K562 (cell line): ENCODE results near the gene SLC16A9. TPM values are rescaled to one million over a fixed set of nuclear protein-coding genes. Genes with fewer than 3 reads are reported as not detected.

Source experiments
- ATAC-seq: fragments of 200-7000 bp; cut with Tn5 transposase; 3 replicates; pipeline ENCODE4 v1.9.1; 2020; ENCODE audit warnings: moderate library complexity
- BruUV-seq: library from RNA; stranded (reverse); fragments of 400-500 nt; replicated peaks from 2 replicates; lab custom pipeline; 2021; lab: Mats Ljungman, UMichigan
- CTCF ChIA-PET: fragments of 300-600 bp; formaldehyde crosslinking; extraction: SDS; loops from one replicate; lab custom pipeline; 2021; ENCODE audit warnings: low intra/inter-chr PET ratio; lab: Yijun Ruan, JAX
- POLR2A ChIA-PET: fragments of 300-600, 350-650 bp; sonication (Branson Sonifier 250); formaldehyde crosslinking; extraction: SDS; loops from one replicate; lab custom pipeline; 2021; ENCODE audit warnings: antibody characterized with exemption, inconsistent platforms; lab: Yijun Ruan, JAX
- DNase-seq, 4 experiments: peaks; one replicate each; pipeline versions ENCODE4 v3.0.0 to v3.0.0-alpha.2; 2011 to 2018; ENCODE audit warnings: low spot score in 3 of 4, mixed read lengths in 3 of 4; ENCODE audit errors: extremely low read depth in 1 of 4
- FAIRE-seq: peaks from 2 replicates; lab custom pipeline; 2011; peaks lifted over from hg19 to GRCh38; lab: Jason Lieb, UNC
- H2AFZ ChIP-seq: 2 replicates; pipeline ENCODE4 v1.6.0; 2011; ENCODE audit warnings: low read depth, low read length, control low read depth, inconsistent platforms
- H3K27ac ChIP-seq: fragments of 200-600 bp; 3 replicates; pipeline ENCODE4 v1.8.0; 2011; ENCODE audit warnings: low read depth, mild to moderate bottlenecking, control low read depth, inconsistent platforms, low read length, moderate library complexity, mixed read lengths; ENCODE audit errors: extremely low read depth
- H3K27me3 ChIP-seq, 2 experiments: fragments of 300-600 bp in 1 of 2; 2 replicates in 1 of 2; 3 replicates in 1 of 2; pipeline versions ENCODE4 v1.6.0 to v1.8.0; 2011; ENCODE audit warnings: inconsistent platforms in 2 of 2, low read length in 2 of 2, mild to moderate bottlenecking in 1 of 2, mixed read lengths in 1 of 2, moderate library complexity in 1 of 2; ENCODE audit not compliant: control insufficient read depth in 2 of 2, insufficient read depth in 2 of 2
- H3K36me3 ChIP-seq: fragments of 300-600 bp; 3 replicates; pipeline ENCODE4 v1.8.0; 2011; ENCODE audit warnings: mild to moderate bottlenecking, low read length, inconsistent platforms; ENCODE audit not compliant: control insufficient read depth, insufficient read depth
- H3K4me1 ChIP-seq, 2 experiments: fragments of 200-600 bp in 1 of 2; replicated peaks in 1 of 2; 2 replicates in 1 of 2; 3 replicates in 1 of 2; pipeline versions ENCODE4 v1.5.1 to v1.8.0; 2011; ENCODE audit warnings: inconsistent platforms in 2 of 2, low read length in 2 of 2, mild to moderate bottlenecking in 1 of 2, mixed read lengths in 1 of 2, moderate library complexity in 1 of 2; ENCODE audit not compliant: control insufficient read depth in 2 of 2, insufficient read depth in 2 of 2
- H3K4me2 ChIP-seq: 2 replicates; pipeline ENCODE4 v1.6.1; 2011; ENCODE audit warnings: low read length, control low read depth, inconsistent platforms, mixed read lengths; ENCODE audit not compliant: insufficient read depth
- H3K4me3 ChIP-seq: fragments of 200-600 bp; sonication (generic), shearing (Covaris generic); 2 replicates; pipeline ENCODE4 v1.5.1; 2016; ENCODE audit warnings: control low read depth, inconsistent platforms
- H3K79me2 ChIP-seq: fragments of 200-600 bp; 3 replicates; pipeline ENCODE4 v1.8.0; 2011; ENCODE audit warnings: low read length, inconsistent platforms; ENCODE audit not compliant: control insufficient read depth, insufficient read depth
- H3K9ac ChIP-seq, 2 experiments: 2 replicates each; pipeline versions ENCODE4 v1.6.0 to v1.6.1; 2011; ENCODE audit warnings: low read depth in 2 of 2, low read length in 2 of 2, control low read depth in 1 of 2, inconsistent platforms in 1 of 2, mild to moderate bottlenecking in 1 of 2, mixed read lengths in 1 of 2; ENCODE audit not compliant: insufficient read depth in 1 of 2
- H3K9me1 ChIP-seq: one replicate; pipeline ENCODE4 v1.6.0; 2011; ENCODE audit warnings: inconsistent platforms, mild to moderate bottlenecking, low read length, moderate library complexity; ENCODE audit not compliant: control insufficient read depth, insufficient read depth
- H3K9me3 ChIP-seq: replicated peaks from 2 replicates; pipeline ENCODE4 v1.5.1; 2011; ENCODE audit warnings: low read depth, low read length, inconsistent platforms; ENCODE audit not compliant: control insufficient read depth, insufficient read depth
- H4K20me1 ChIP-seq: replicated peaks from 2 replicates; pipeline ENCODE4 v1.6.1; 2011; ENCODE audit warnings: low read length, inconsistent platforms, mixed read lengths; ENCODE audit not compliant: control insufficient read depth, insufficient read depth
- BACH1 ChIP-seq: fragments of 200-800 bp; sonication (Bioruptor generic); IDR thresholded peaks from 2 replicates; pipeline ENCODE4 v1.6.1; 2016; ENCODE audit warnings: missing genetic modification characterization, missing compliant biosample characterization
- CBFA2T2 ChIP-seq: fragments of 450-650 bp; conservative IDR thresholded peaks from 2 replicates; pipeline ENCODE4 v1.6.1; 2017; ENCODE audit warnings: mild to moderate bottlenecking
- DACH1 ChIP-seq: fragments of 450-650 bp; IDR thresholded peaks from 2 replicates; pipeline ENCODE4 v1.6.1; 2018; ENCODE audit not compliant: partially characterized antibody
- EHMT2 ChIP-seq: fragments of 450-650 bp; IDR thresholded peaks from 2 replicates; pipeline ENCODE4 v1.6.1; 2018; ENCODE audit warnings: antibody characterized with exemption
- HDAC2 ChIP-seq: fragments of 450-650 bp; IDR thresholded peaks from 2 replicates; pipeline ENCODE4 v1.6.1; 2016; ENCODE audit warnings: mild to moderate bottlenecking
- HOXB6 ChIP-seq: fragments of 250-450 bp; sonication (Bioruptor Pico); IDR thresholded peaks from 2 replicates; pipeline ENCODE4 v1.5.1; 2022; ENCODE audit warnings: mild to moderate bottlenecking, borderline replicate concordance
- TCF7 ChIP-seq: sonication (generic); IDR thresholded peaks from 2 replicates; pipeline ENCODE4 v1.6.1; 2016; ENCODE audit warnings: antibody characterized with exemption, borderline replicate concordance
- ZNF121 ChIP-seq: sonication (generic); formaldehyde crosslinking; conservative IDR thresholded peaks from 2 replicates; pipeline ENCODE4 v1.8.0; 2022; ENCODE audit warnings: missing genetic modification reagents
- ZNF212 ChIP-seq: fragments of 450-650 bp; formaldehyde crosslinking; IDR thresholded peaks from 2 replicates; pipeline ENCODE4 v1.4.0; 2020; ENCODE audit warnings: mild to moderate bottlenecking
- ZNF253 ChIP-seq: fragments of 250-450 bp; sonication (Bioruptor Pico); conservative IDR thresholded peaks from 2 replicates; pipeline ENCODE4 v1.6.1; 2021; ENCODE audit warnings: mild to moderate bottlenecking
- ZNF347 ChIP-seq: fragments of 450-650 bp; formaldehyde crosslinking; IDR thresholded peaks from 2 replicates; pipeline ENCODE4 v1.4.0; 2020; ENCODE audit warnings: low read depth, mild to moderate bottlenecking, moderate library complexity
- ZSCAN29 ChIP-seq: fragments of 450-650 bp; IDR thresholded peaks from 2 replicates; pipeline ENCODE4 v1.6.1; 2017
- ZSCAN32 ChIP-seq: fragments of 450-650 bp; formaldehyde crosslinking; IDR thresholded peaks from 2 replicates; pipeline ENCODE4 v1.4.0; 2020; ENCODE audit warnings: mild to moderate bottlenecking, moderate library complexity
- WGBS: fragments of 100-300 bp; shearing (Covaris generic); methylation state at CpG from one replicate; pipeline ENCODE4 v1.1.6; 2016; ENCODE audit warnings: low coverage, mixed read lengths; ENCODE audit not compliant: insufficient coverage; ENCODE audit errors: missing lambda C conversion rate; 5-methylcytosine and 5-hydroxymethylcytosine counted together
- in situ Hi-C: fragments of 300-500 bp; cut with MboI; formaldehyde crosslinking; loops from 4 replicates; pipeline ENCODE4 v1.15.0; 2018; ENCODE audit warnings: inconsistent platforms, mixed read lengths
- intact Hi-C: fragments of 100-400 bp; cut with micrococcal nuclease; formaldehyde crosslinking; loops from 2 replicates; pipeline ENCODE4 v1.14.2; 2022
- polyA plus RNA-seq, 8 experiments: library from polyadenylated mRNA; depleted of rRNA in 4 of 8; stranded (reverse) in 5 of 8; unstranded in 3 of 8; fragments of >200 nt; fragmentation: Nextera tagmentation in 2 of 8; fragmentation: Illumina TruSeq in 1 of 8; extraction: Ambion mirVana in 2 of 8; extraction: Trizol in 1 of 8; gene quantifications; 2 replicates each; pipeline versions ENCODE4 v1.2.1 to v1.2.3, GENCODE V29; 2011 to 2014; ENCODE audit warnings: inconsistent platforms in 1 of 8, missing spikeins in 1 of 8
- total RNA-seq, 7 experiments: library from RNA; depleted of rRNA in 6 of 7; stranded (reverse); fragments of >200 nt in 6 of 7; fragmentation: Illumina TruSeq in 2 of 7; extraction: Trizol in 2 of 7; gene quantifications; 2 replicates each; pipeline versions ENCODE4 v1.2.1 to v1.2.3, GENCODE V29; 2011 to 2021; ENCODE audit warnings: low replicate concordance in 1 of 7
- TF ChIP-seq, protein P1 (sequence below): sonication (generic); formaldehyde crosslinking; IDR thresholded peaks from 2 replicates; pipeline ENCODE4 v1.8.0; 2022; ENCODE audit warnings: mild to moderate bottlenecking, missing genetic modification reagents
- TF ChIP-seq, protein P2 (sequence below): fragments of 250-450 bp; sonication (Bioruptor Pico); IDR thresholded peaks from 2 replicates; pipeline ENCODE4 v1.4.0; 2020; ENCODE audit warnings: mild to moderate bottlenecking, moderate library complexity
- TF ChIP-seq, protein P3 (sequence below): fragments of 250-450 bp; sonication (Bioruptor Pico); IDR thresholded peaks from 2 replicates; pipeline ENCODE4 v1.8.0; 2022; ENCODE audit warnings: moderate library complexity, mild to moderate bottlenecking, inconsistent platforms
- TF ChIP-seq, protein P4 (sequence below): sonication (generic); formaldehyde crosslinking; IDR thresholded peaks from 2 replicates; pipeline ENCODE4 v1.8.0; 2022; ENCODE audit warnings: mild to moderate bottlenecking, missing genetic modification reagents

The SLC16A9 gene
- total and polyA plus RNA-seq, 9 of the 15 experiments (the other 6 are each of a cell fraction or from before 2014, with no cell fraction given) = 0.90 to 6.4 (median 2.1) TPM

DNA sequence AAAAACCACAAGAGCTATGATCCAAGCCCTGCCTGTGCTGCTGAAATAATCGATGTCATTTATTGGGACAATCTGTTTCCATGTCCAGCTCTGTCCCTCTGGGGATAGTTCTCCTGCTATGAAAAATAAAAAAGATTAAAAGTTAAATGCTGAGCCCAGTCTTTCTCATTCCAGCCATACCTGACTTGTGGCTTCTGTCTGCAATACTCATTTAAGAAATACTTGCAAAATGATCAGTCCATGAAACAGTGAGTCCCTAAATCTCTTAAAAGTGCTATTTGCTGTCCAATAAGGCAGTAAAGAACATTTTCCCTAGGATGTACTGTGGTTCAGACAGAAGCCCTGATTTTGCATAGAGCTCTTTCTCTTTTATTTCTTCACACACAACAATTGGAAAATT, 91.7 kb downstream of the SLC16A9 start:
- POLR2A ChIA-PET = no interaction called here
- H3K9ac ChIP-seq = no peak overlapping the region
- no peaks in the 10 kb centered on the region for H3K27me3 ChIP-seq
- H3K79me2 ChIP-seq = no peaks in the 10 kb centered on the region
- FAIRE-seq (no peak), ATAC-seq (no peak), DNase-seq (no peak)
- no peak for TF ChIP-seq ZSCAN32 (CRISPR knock-in tag)
- no peak for TF ChIP-seq EHMT2
- TF ChIP-seq, protein P1, sequence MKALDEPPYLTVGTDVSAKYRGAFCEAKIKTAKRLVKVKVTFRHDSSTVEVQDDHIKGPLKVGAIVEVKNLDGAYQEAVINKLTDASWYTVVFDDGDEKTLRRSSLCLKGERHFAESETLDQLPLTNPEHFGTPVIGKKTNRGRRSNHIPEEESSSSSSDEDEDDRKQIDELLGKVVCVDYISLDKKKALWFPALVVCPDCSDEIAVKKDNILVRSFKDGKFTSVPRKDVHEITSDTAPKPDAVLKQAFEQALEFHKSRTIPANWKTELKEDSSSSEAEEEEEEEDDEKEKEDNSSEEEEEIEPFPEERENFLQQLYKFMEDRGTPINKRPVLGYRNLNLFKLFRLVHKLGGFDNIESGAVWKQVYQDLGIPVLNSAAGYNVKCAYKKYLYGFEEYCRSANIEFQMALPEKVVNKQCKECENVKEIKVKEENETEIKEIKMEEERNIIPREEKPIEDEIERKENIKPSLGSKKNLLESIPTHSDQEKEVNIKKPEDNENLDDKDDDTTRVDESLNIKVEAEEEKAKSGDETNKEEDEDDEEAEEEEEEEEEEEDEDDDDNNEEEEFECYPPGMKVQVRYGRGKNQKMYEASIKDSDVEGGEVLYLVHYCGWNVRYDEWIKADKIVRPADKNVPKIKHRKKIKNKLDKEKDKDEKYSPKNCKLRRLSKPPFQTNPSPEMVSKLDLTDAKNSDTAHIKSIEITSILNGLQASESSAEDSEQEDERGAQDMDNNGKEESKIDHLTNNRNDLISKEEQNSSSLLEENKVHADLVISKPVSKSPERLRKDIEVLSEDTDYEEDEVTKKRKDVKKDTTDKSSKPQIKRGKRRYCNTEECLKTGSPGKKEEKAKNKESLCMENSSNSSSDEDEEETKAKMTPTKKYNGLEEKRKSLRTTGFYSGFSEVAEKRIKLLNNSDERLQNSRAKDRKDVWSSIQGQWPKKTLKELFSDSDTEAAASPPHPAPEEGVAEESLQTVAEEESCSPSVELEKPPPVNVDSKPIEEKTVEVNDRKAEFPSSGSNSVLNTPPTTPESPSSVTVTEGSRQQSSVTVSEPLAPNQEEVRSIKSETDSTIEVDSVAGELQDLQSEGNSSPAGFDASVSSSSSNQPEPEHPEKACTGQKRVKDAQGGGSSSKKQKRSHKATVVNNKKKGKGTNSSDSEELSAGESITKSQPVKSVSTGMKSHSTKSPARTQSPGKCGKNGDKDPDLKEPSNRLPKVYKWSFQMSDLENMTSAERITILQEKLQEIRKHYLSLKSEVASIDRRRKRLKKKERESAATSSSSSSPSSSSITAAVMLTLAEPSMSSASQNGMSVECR (CRISPR knock-in tag) = no peak
- TF ChIP-seq, protein P2, sequence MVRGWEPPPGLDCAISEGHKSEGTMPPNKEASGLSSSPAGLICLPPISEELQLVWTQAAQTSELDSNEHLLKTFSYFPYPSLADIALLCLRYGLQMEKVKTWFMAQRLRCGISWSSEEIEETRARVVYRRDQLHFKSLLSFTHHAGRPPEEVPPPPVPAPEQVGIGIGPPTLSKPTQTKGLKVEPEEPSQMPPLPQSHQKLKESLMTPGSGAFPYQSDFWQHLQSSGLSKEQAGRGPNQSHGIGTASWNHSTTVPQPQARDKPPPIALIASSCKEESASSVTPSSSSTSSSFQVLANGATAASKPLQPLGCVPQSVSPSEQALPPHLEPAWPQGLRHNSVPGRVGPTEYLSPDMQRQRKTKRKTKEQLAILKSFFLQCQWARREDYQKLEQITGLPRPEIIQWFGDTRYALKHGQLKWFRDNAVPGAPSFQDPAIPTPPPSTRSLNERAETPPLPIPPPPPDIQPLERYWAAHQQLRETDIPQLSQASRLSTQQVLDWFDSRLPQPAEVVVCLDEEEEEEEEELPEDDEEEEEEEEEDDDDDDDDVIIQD (CRISPR knock-in tag) = no peak
- no peak for TF ChIP-seq BACH1 (tag)
- TF ChIP-seq ZNF253 (CRISPR knock-in tag) = no peak
- TF ChIP-seq HOXB6 (CRISPR knock-in tag) = no peak
- no peak for TF ChIP-seq DACH1
- TF ChIP-seq ZNF212 = no peak
- no peak for TF ChIP-seq TCF7
- no peak for TF ChIP-seq CBFA2T2
- no peak for TF ChIP-seq ZNF121 (CRISPR knock-in tag)
- no peak for TF ChIP-seq ZNF347 (CRISPR knock-in tag)
- TF ChIP-seq, protein P3, sequence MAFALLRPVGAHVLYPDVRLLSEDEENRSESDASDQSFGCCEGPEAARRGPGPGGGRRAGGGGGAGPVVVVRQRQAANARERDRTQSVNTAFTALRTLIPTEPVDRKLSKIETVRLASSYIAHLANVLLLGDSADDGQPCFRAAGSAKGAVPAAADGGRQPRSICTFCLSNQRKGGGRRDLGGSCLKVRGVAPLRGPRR (CRISPR knock-in tag) = no peak
- TF ChIP-seq ZSCAN29 = no peak
- TF ChIP-seq HDAC2 = no peak
- TF ChIP-seq, protein P4, sequence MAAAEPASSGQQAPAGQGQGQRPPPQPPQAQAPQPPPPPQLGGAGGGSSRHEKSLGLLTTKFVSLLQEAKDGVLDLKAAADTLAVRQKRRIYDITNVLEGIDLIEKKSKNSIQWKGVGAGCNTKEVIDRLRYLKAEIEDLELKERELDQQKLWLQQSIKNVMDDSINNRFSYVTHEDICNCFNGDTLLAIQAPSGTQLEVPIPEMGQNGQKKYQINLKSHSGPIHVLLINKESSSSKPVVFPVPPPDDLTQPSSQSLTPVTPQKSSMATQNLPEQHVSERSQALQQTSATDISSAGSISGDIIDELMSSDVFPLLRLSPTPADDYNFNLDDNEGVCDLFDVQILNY (CRISPR knock-in tag) = no peak
- no peaks in the 10 kb centered on the region for H4K20me1 ChIP-seq
- no peaks in the 10 kb centered on the region for H3K9me3 ChIP-seq
- no peaks in the 10 kb centered on the region for H3K4me1 ChIP-seq
- no peak overlapping the region for H2AFZ ChIP-seq
- H3K4me2 ChIP-seq = no peak overlapping the region
- H3K27ac ChIP-seq = no peak overlapping the region
- CTCF ChIA-PET = no interaction called here
- WGBS = 0% methylated on average over 1 of the region's 1 CpG
- no TSS peak for BruUV-seq
- in situ Hi-C loops (loop anchor here (10.0 kb wide), 1 partner anchor 833 kb away; no protein-coding TSS in a partner anchor), intact Hi-C loops (no loop called here)
- H3K9me1 ChIP-seq = no peaks in the 10 kb centered on the region
- H3K4me3 ChIP-seq = no peak overlapping the region
- no peaks in the 10 kb centered on the region for H3K36me3 ChIP-seq
